H1 (cell line): ENCODE measurements around the gene RNASE7. TPM values are rescaled to one million over a fixed set of nuclear protein-coding genes. Genes with fewer than 3 reads are reported as not detected.

Source experiments
- CTCF ChIA-PET: fragments of 300-600 bp; sonication (Branson Sonifier 250); formaldehyde crosslinking; loops from one replicate; lab custom pipeline; 2021; ENCODE audit not compliant: partially characterized antibody; lab: Charles Lee
- POLR2A ChIA-PET: fragments of 300-600 bp; sonication (Branson Sonifier 250); formaldehyde crosslinking; loops from one replicate; lab custom pipeline; 2021; ENCODE audit warnings: inconsistent platforms; ENCODE audit not compliant: partially characterized antibody; lab: Charles Lee
- DNase-seq, 2 experiments: peaks; one replicate each; pipeline versions ENCODE4 v3.0.0 to v3.0.0-alpha.2; 2010 to 2022; ENCODE audit warnings: low spot score in 2 of 2, low read depth in 1 of 2, mixed read lengths in 1 of 2
- FAIRE-seq: peaks from 2 replicates; lab custom pipeline; 2011; peaks lifted over from hg19 to GRCh38; lab: Jason Lieb, UNC
- H2AFZ ChIP-seq: 2 replicates; pipeline ENCODE4 v1.8.1; 2012; ENCODE audit warnings: low read length, inconsistent platforms
- H2AK5ac ChIP-seq: 2 replicates; pipeline ENCODE4 v1.6.1; 2013; ENCODE audit warnings: low read depth, low read length
- H2BK120ac ChIP-seq: replicated peaks from 2 replicates; pipeline ENCODE3; 2013; ENCODE audit warnings: low read depth, low read length, inconsistent platforms
- H2BK12ac ChIP-seq: 2 replicates; pipeline ENCODE4 v1.6.1; 2013; ENCODE audit warnings: low read depth, low read length
- H2BK15ac ChIP-seq: 2 replicates; pipeline ENCODE4 v1.6.1; 2013; ENCODE audit warnings: low read length
- H2BK20ac ChIP-seq: 2 replicates; pipeline ENCODE4 v1.6.1; 2013; ENCODE audit warnings: low read length
- H2BK5ac ChIP-seq: 2 replicates; pipeline ENCODE4 v1.6.1; 2013; ENCODE audit warnings: low read depth, low read length
- H3K14ac ChIP-seq: 2 replicates; pipeline ENCODE4 v1.6.1; 2013; ENCODE audit warnings: inconsistent platforms; ENCODE audit not compliant: insufficient read length
- H3K18ac ChIP-seq: 2 replicates; pipeline ENCODE4 v1.6.1; 2013; ENCODE audit warnings: low read length; ENCODE audit errors: extremely low read depth
- H3K23ac ChIP-seq: 2 replicates; pipeline ENCODE4 v1.6.1; 2013; ENCODE audit warnings: inconsistent platforms; ENCODE audit not compliant: insufficient read length
- H3K23me2 ChIP-seq: 2 replicates; pipeline ENCODE4 v1.6.1; 2013; ENCODE audit warnings: low read depth, low read length
- H3K27ac ChIP-seq: 2 replicates; pipeline ENCODE4 v1.6.1; 2011; ENCODE audit warnings: low read depth, low read length, inconsistent platforms
- H3K27me3 ChIP-seq, 4 experiments: replicated peaks in 1 of 4; 1 replicate in 1 of 4; 2 replicates in 3 of 4; pipeline versions ENCODE4 v1.6.1 to v1.8.1; 2011 to 2013; ENCODE audit warnings: low read length in 3 of 4, mild to moderate bottlenecking in 3 of 4, inconsistent platforms in 2 of 4, mixed read lengths in 2 of 4, moderate library complexity in 1 of 4; ENCODE audit not compliant: control insufficient read depth in 3 of 4, insufficient read depth in 3 of 4; ENCODE audit errors: extremely low read depth in 1 of 4
- H3K36me3 ChIP-seq, 4 experiments: 2 replicates each; pipeline versions ENCODE4 v1.6.1 to v1.8.1; 2011 to 2013; ENCODE audit warnings: mild to moderate bottlenecking in 4 of 4, low read length in 3 of 4, moderate library complexity in 2 of 4, control low read depth in 1 of 4, inconsistent platforms in 1 of 4; ENCODE audit not compliant: insufficient read depth in 4 of 4, control insufficient read depth in 2 of 4
- H3K4ac ChIP-seq: replicated peaks from 2 replicates; pipeline ENCODE3; 2013; ENCODE audit warnings: low read length, low read depth, mixed read lengths, inconsistent platforms; ENCODE audit not compliant: insufficient read length
- H3K4me1 ChIP-seq, 4 experiments: replicated peaks in 1 of 4; 1 replicate in 1 of 4; 2 replicates in 3 of 4; pipeline versions ENCODE4 v1.6.1 to v1.8.1; 2011 to 2013; ENCODE audit warnings: low read length in 3 of 4, inconsistent platforms in 2 of 4, mixed read lengths in 1 of 4; ENCODE audit not compliant: insufficient read depth in 4 of 4, control insufficient read depth in 3 of 4
- H3K4me2 ChIP-seq, 2 experiments: 2 replicates each; pipeline versions ENCODE4 v1.6.1 to v1.8.1; 2011 to 2013; ENCODE audit warnings: low read depth in 2 of 2, low read length in 2 of 2, control low read depth in 1 of 2, inconsistent platforms in 1 of 2, mild to moderate bottlenecking in 1 of 2; ENCODE audit not compliant: insufficient read depth in 1 of 2
- H3K4me3 ChIP-seq, 4 experiments: fragments of 200-600, 300-600 bp in 1 of 4; sonication (generic), shearing (Covaris generic), sonication (Bioruptor Twin) in 1 of 4; 2 replicates each; pipeline versions ENCODE4 v1.5.1 to v1.8.1; 2011 to 2016; ENCODE audit warnings: low read length in 4 of 4, low read depth in 3 of 4, control low read depth in 2 of 4, inconsistent platforms in 2 of 4, mild to moderate bottlenecking in 2 of 4, mixed read lengths in 1 of 4, moderate library complexity in 1 of 4; ENCODE audit not compliant: insufficient read depth in 2 of 4; ENCODE audit errors: extremely low read depth in 1 of 4
- H3K56ac ChIP-seq: replicated peaks from 2 replicates; pipeline ENCODE3; 2013; ENCODE audit warnings: low read depth, mild to moderate bottlenecking, mixed read lengths, low read length, inconsistent platforms; ENCODE audit not compliant: insufficient read length
- H3K79me1 ChIP-seq: 2 replicates; pipeline ENCODE4 v1.6.1; 2013; ENCODE audit warnings: low read depth, low read length, control low read depth
- H3K79me2 ChIP-seq, 2 experiments: 2 replicates each; pipeline versions ENCODE4 v1.6.1 to v1.8.1; 2012 to 2013; ENCODE audit warnings: low read length in 2 of 2, mild to moderate bottlenecking in 2 of 2, inconsistent platforms in 1 of 2; ENCODE audit not compliant: insufficient read depth in 2 of 2, control insufficient read depth in 1 of 2
- H3K9ac ChIP-seq, 4 experiments: replicated peaks in 1 of 4; 1 replicate in 1 of 4; 2 replicates in 3 of 4; pipeline versions ENCODE4 v1.6.1 to v1.8.1; 2011 to 2013; ENCODE audit warnings: low read depth in 3 of 4, low read length in 3 of 4, control low read depth in 2 of 4, mild to moderate bottlenecking in 2 of 4, moderate library complexity in 2 of 4, inconsistent platforms in 1 of 4; ENCODE audit errors: extremely low read depth in 1 of 4
- H3K9me3 ChIP-seq, 2 experiments: 2 replicates each; pipeline versions ENCODE4 v1.6.1 to v1.8.1; 2012 to 2013; ENCODE audit warnings: mild to moderate bottlenecking in 2 of 2, moderate library complexity in 2 of 2, control low read depth in 1 of 2, inconsistent platforms in 1 of 2, low read depth in 1 of 2, low read length in 1 of 2, mixed read lengths in 1 of 2; ENCODE audit not compliant: insufficient read depth in 2 of 2
- H4K20me1 ChIP-seq, 2 experiments: replicated peaks in 1 of 2; 2 replicates each; pipeline versions ENCODE3 to v1.8.1; 2011 to 2013; ENCODE audit warnings: inconsistent platforms in 2 of 2, low read length in 2 of 2, mild to moderate bottlenecking in 1 of 2; ENCODE audit not compliant: insufficient read depth in 2 of 2, control insufficient read depth in 1 of 2
- H4K5ac ChIP-seq: 2 replicates; pipeline ENCODE4 v1.6.1; 2013; ENCODE audit warnings: low read length, low read depth, mixed read lengths, inconsistent platforms; ENCODE audit not compliant: insufficient read length
- H4K8ac ChIP-seq: 2 replicates; pipeline ENCODE4 v1.8.0; 2013; ENCODE audit warnings: mild to moderate bottlenecking, moderate library complexity, low read length, inconsistent platforms; ENCODE audit not compliant: insufficient read depth; ENCODE audit errors: extremely low read depth
- H4K91ac ChIP-seq: replicated peaks from 2 replicates; pipeline ENCODE3; 2013; ENCODE audit warnings: low read length, mixed read lengths, inconsistent platforms; ENCODE audit not compliant: insufficient read length
- CBX8 ChIP-seq: fragments of 300-800, 300-1000 bp; sonication (generic); IDR thresholded peaks from 2 replicates; pipeline ENCODE4 v1.7.1; 2016; ENCODE audit warnings: low read depth, low read length, borderline replicate concordance
- CREB1 ChIP-seq: IDR thresholded peaks from 2 replicates; pipeline ENCODE4 v1.6.1; 2012; ENCODE audit warnings: inconsistent platforms
- KDM1A ChIP-seq: fragments of 200-600, 300-600 bp; sonication (generic); IDR thresholded peaks from 2 replicates; pipeline ENCODE4 v1.7.1; 2016; ENCODE audit warnings: mild to moderate bottlenecking, low read length, borderline replicate concordance
- KDM5A ChIP-seq: fragments of 200-600 bp; IDR thresholded peaks from 2 replicates; pipeline ENCODE4 v1.7.1; 2012; ENCODE audit warnings: mild to moderate bottlenecking, low read length, inconsistent platforms, mixed read lengths
- NANOG ChIP-seq: IDR thresholded peaks from 2 replicates; pipeline ENCODE4 v1.6.1; 2011; ENCODE audit warnings: low read length, low read depth, mild to moderate bottlenecking, inconsistent platforms; ENCODE audit not compliant: insufficient read depth, poor library complexity, severe bottlenecking
- POLR2AphosphoS5 ChIP-seq: IDR thresholded peaks from 2 replicates; pipeline ENCODE4 v1.6.1; 2011; ENCODE audit warnings: low read depth, low read length
- POU5F1 ChIP-seq: IDR thresholded peaks from 2 replicates; pipeline ENCODE4 v1.6.1; 2011; ENCODE audit warnings: low read depth, mild to moderate bottlenecking, low read length, moderate library complexity
- RXRA ChIP-seq: IDR thresholded peaks from 2 replicates; pipeline ENCODE4 v1.6.1; 2011; ENCODE audit warnings: low read depth, mild to moderate bottlenecking, low read length, moderate library complexity; ENCODE audit not compliant: insufficient read depth
- SAP30 ChIP-seq: fragments of 300-600 bp; sonication (generic); IDR thresholded peaks from 2 replicates; pipeline ENCODE4 v1.7.1; 2012; ENCODE audit warnings: low read length, moderate library complexity, mild to moderate bottlenecking, inconsistent platforms; ENCODE audit not compliant: insufficient read depth, insufficient replicate concordance
- SIX5 ChIP-seq: IDR thresholded peaks from 2 replicates; pipeline ENCODE4 v1.6.1; 2011; ENCODE audit warnings: mild to moderate bottlenecking, low read depth, low read length
- ZNF274 ChIP-seq: IDR thresholded peaks from 2 replicates; pipeline ENCODE4 v1.7.0; 2012; ENCODE audit warnings: low read length, borderline replicate concordance; ENCODE audit errors: extremely low read depth
- WGBS, 2 experiments: shearing (Covaris generic) in 1 of 2; methylation state at CpG; one replicate each; pipeline versions ENCODE4 v1.1.6 to v1.1.7; 2013 to 2015; ENCODE audit warnings: low lambda C conversion rate in 2 of 2, mixed read lengths in 2 of 2, inconsistent platforms in 1 of 2, low coverage in 1 of 2, missing lambda C conversion rate in 1 of 2; ENCODE audit not compliant: insufficient replicate concordance in 2 of 2, insufficient coverage in 1 of 2, insufficient read length in 1 of 2; ENCODE audit errors: extremely low coverage in 1 of 2, missing lambda C conversion rate in 1 of 2; 5-methylcytosine and 5-hydroxymethylcytosine counted together
- polyA plus RNA-seq, 7 experiments: library from polyadenylated mRNA; depleted of rRNA in 3 of 7; stranded (reverse) in 5 of 7; unstranded in 2 of 7; fragments of >200 nt in 5 of 7; fragments of 200-250 nt in 2 of 7; gene quantifications; 1 replicate in 5 of 7; 2 replicates in 1 of 7; 4 replicates in 1 of 7; pipeline versions ENCODE4 v1.2.1 to v1.2.3, GENCODE V29; 2011 to 2013; ENCODE audit warnings: missing spikeins in 2 of 7, mixed read lengths in 2 of 7
- total RNA-seq: library from RNA; stranded (reverse); fragmentation: NEBNext Ultra II Directional; extraction: Animal tissue kit (Norgen Biotek cat#: 25700); gene quantifications from 2 replicates; pipeline ENCODE4 v1.2.1, GENCODE V29; 2021
- TF ChIP-seq, protein P1 (sequence below): IDR thresholded peaks from 2 replicates; pipeline ENCODE4 v1.6.1; 2011; ENCODE audit warnings: low read depth, mild to moderate bottlenecking, low read length; ENCODE audit not compliant: insufficient read depth
- TF ChIP-seq, protein P2 (sequence below): IDR thresholded peaks from 2 replicates; pipeline ENCODE4 v1.6.1; 2011; ENCODE audit warnings: low read length, improper control_type of control experiment

Gene RNASE7
- total and polyA plus RNA-seq, 2 of the 8 experiments (the other 6 are each of a cell fraction or from before 2014, with no cell fraction given), result not detected

DNA sequence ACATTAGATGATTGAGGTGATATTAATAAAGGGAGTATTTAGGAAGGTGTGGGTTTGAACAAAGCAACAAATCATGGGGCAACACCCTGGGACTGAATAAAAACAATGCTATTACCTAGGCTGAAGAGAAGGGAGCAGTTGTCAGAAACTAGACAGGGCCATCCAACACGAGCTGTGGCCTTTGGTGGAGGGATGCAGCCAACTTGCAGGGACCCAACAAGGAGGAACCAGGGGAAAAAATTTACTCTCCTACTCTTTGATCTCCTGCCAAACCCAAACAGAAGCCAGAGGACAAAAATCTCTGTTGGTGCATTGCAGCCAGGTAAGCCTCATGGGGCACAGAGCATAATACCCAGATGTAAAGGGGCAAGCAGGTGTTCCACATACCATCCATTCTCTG is 31.0 kb upstream of the RNASE7 start:
- DNase-seq (no peak), FAIRE-seq (no peak)
- H3K9me3 ChIP-seq, result no peaks in the 10 kb centered on the region
- no peak overlapping the region for H2AK5ac ChIP-seq
- H2BK15ac ChIP-seq, result no peak overlapping the region
- no peaks in the 10 kb centered on the region for H3K23me2 ChIP-seq
- no peak overlapping the region for H2BK5ac ChIP-seq
- H4K20me1 ChIP-seq, result no peaks in the 10 kb centered on the region
- no peak overlapping the region for H3K23ac ChIP-seq
- no peak overlapping the region for H3K27ac ChIP-seq
- no peak overlapping the region for H3K4me3 ChIP-seq
- no peak overlapping the region for H2AFZ ChIP-seq
- H3K9ac ChIP-seq, result no peak overlapping the region
- no peaks in the 10 kb centered on the region for H3K79me2 ChIP-seq
- H2BK120ac ChIP-seq, result no peak overlapping the region
- no peaks in the 10 kb centered on the region for H3K79me1 ChIP-seq
- H3K56ac ChIP-seq, result no peak overlapping the region
- no peak overlapping the region for H2BK12ac ChIP-seq
- no peak overlapping the region for H4K5ac ChIP-seq
- WGBS, 2 experiments, result 89% methylated on average over 1 of the region's 1 CpG; no CpG with 5 or more reads in 1 of the 2 experiments
- CTCF ChIA-PET, result interaction anchor here (1.2 to 16.1 kb wide), 11 partner anchors 9 to 92 kb away, joined by 3 to 371 read pairs (median 69); partner anchors contain the start of genes ARHGEF40, RNASE13, RNASE7 and SLC39A2
- H3K14ac ChIP-seq, result no peak overlapping the region
- no peak overlapping the region for H4K8ac ChIP-seq
- H3K4me1 ChIP-seq, result peaks cover 2 to 7% (median 5%) of the 10 kb centered on the region in 4 experiments; a peak in 5 of 7 replicates
- no peak overlapping the region for H4K91ac ChIP-seq
- no peak overlapping the region for H3K18ac ChIP-seq
- no peaks in the 10 kb centered on the region for H3K36me3 ChIP-seq
- no peaks in the 10 kb centered on the region; a peak in 1 of 7 replicates for H3K27me3 ChIP-seq
- H2BK20ac ChIP-seq, result no peak overlapping the region
- POLR2A ChIA-PET, result interaction anchor here (0.7 to 1.5 kb wide), 3 partner anchors 12 to 77 kb away, joined by 3 read pairs; no protein-coding TSS in a partner anchor
- no peak overlapping the region for H3K4ac ChIP-seq
- no peak overlapping the region for H3K4me2 ChIP-seq
- TF ChIP-seq ZNF274, result no peak
- no peak for TF ChIP-seq CBX8
- no peak for TF ChIP-seq SAP30
- no peak for TF ChIP-seq RXRA
- TF ChIP-seq, protein P1, sequence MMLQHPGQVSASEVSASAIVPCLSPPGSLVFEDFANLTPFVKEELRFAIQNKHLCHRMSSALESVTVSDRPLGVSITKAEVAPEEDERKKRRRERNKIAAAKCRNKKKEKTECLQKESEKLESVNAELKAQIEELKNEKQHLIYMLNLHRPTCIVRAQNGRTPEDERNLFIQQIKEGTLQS, result no peak
- no peak for TF ChIP-seq POU5F1
- TF ChIP-seq NANOG, result no peak
- no peak for TF ChIP-seq KDM1A
- TF ChIP-seq KDM5A, result no peak
- no peak for TF ChIP-seq POLR2AphosphoS5
- no peak for TF ChIP-seq SIX5
- no peak for TF ChIP-seq CREB1
- TF ChIP-seq, protein P2, sequence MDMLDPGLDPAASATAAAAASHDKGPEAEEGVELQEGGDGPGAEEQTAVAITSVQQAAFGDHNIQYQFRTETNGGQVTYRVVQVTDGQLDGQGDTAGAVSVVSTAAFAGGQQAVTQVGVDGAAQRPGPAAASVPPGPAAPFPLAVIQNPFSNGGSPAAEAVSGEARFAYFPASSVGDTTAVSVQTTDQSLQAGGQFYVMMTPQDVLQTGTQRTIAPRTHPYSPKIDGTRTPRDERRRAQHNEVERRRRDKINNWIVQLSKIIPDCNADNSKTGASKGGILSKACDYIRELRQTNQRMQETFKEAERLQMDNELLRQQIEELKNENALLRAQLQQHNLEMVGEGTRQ, result no peak
